GM11168 (cell line): ENCODE measurements around the gene AHSP.

Experiments
- in situ Hi-C: fragments of 300-500 bp; cut with MboI; formaldehyde crosslinking; loops from one replicate; pipeline ENCODE4 v1.12.0; 2022; ENCODE audit warnings: low sequenced_read_pairs; ENCODE audit not compliant: unreplicated experiment

Gene AHSP

GRCh38 chr16:31527734-31528274 lies at the start of gene AHSP:
Gene AHSP, plus strand, starts transcription at chr16:31527900. Its CDS starts 240 bp downstream, at chr16:31528140.
- in situ Hi-C loops, result no loop called here

GRCh38 chr16:31478956-31479355 lies 48.7 kb upstream of the AHSP start:
- in situ Hi-C loops, result no loop called here

GRCh38 chr16:31479751-31480150 lies 47.9 kb upstream of the AHSP start:
- in situ Hi-C loops, result loop anchor here (10.0 kb wide), 1 partner anchor 385 kb away; no protein-coding TSS in a partner anchor

GRCh38 chr16:31480851-31481536 lies 46.7 kb upstream of the AHSP start:
- in situ Hi-C loops, result loop anchor here (10.0 kb wide), 1 partner anchor 384 kb away; no protein-coding TSS in a partner anchor

GRCh38 chr16:31483081-31483480 lies 44.6 kb upstream of the AHSP start, which contains the start of gene SLC5A2:
Gene SLC5A2, plus strand, starts transcription at chr16:31483123. Its CDS starts 14 bp downstream, at chr16:31483137.
- in situ Hi-C loops, result loop anchor here (10.0 kb wide), 1 partner anchor 382 kb away; no protein-coding TSS in a partner anchor

- in situ Hi-C loops, result loop anchor here (10.0 kb wide), 1 partner anchor 381 kb away; no protein-coding TSS in a partner anchor
Observed at GRCh38 chr16:31484048-31484447, 43.7 kb upstream of the AHSP start.

- in situ Hi-C loops, result loop anchor here (10.0 kb wide), 1 partner anchor 380 kb away; no protein-coding TSS in a partner anchor
Observed at GRCh38 chr16:31484491-31485171, 43.1 kb upstream of the AHSP start.

- in situ Hi-C loops, result loop anchor here (10.0 kb wide), 1 partner anchor 379 kb away; no protein-coding TSS in a partner anchor
Observed at GRCh38 chr16:31485571-31485970, 42.1 kb upstream of the AHSP start.

- in situ Hi-C loops, result loop anchor here (10.0 kb wide), 1 partner anchor 379 kb away; no protein-coding TSS in a partner anchor
Observed at GRCh38 chr16:31486045-31486444, 41.7 kb upstream of the AHSP start.

GRCh38 chr16:31487071-31487719 lies 40.5 kb upstream of the AHSP start:
- in situ Hi-C loops, result loop anchor here (10.0 kb wide), 1 partner anchor 378 kb away; no protein-coding TSS in a partner anchor

- in situ Hi-C loops, result loop anchor here (10.0 kb wide), 1 partner anchor 377 kb away; no protein-coding TSS in a partner anchor
Observed at GRCh38 chr16:31487720-31488467, 39.8 kb upstream of the AHSP start.

GRCh38 chr16:31488468-31489297 lies 39.0 kb upstream of the AHSP start:
- in situ Hi-C loops, result loop anchor here (10.0 kb wide), 1 partner anchor 376 kb away; no protein-coding TSS in a partner anchor

GRCh38 chr16:31489298-31489564 lies 38.5 kb upstream of the AHSP start:
- in situ Hi-C loops, result loop anchor here (10.0 kb wide), 1 partner anchor 376 kb away; no protein-coding TSS in a partner anchor

- in situ Hi-C loops, result loop anchor here (10.0 kb wide), 1 partner anchor 375 kb away; no protein-coding TSS in a partner anchor
Observed at GRCh38 chr16:31489616-31490584, 37.8 kb upstream of the AHSP start.

GRCh38 chr16:31491778-31492418 lies 35.8 kb upstream of the AHSP start:
- in situ Hi-C loops, result no loop called here

- in situ Hi-C loops, result no loop called here
Observed at GRCh38 chr16:31493506-31494125, 34.1 kb upstream of the AHSP start.

- in situ Hi-C loops, result no loop called here
Observed at GRCh38 chr16:31496670-31497069, 31.0 kb upstream of the AHSP start.
